SK-N-DZ (cell line): Measurements from ENCODE around the gene TMEM132C.
A peak's percentile ranks its signal among the peaks of the same experiment; 100 is the strongest.

Experiments used
- DNase-seq: peaks from one replicate; pipeline ENCODE4 v3.0.0-alpha.2; 2015; ENCODE audit warnings: low spot score

TMEM132C gene

GRCh38 chr12:128607641-128608040 is 340.7 kb downstream of the TMEM132C start:
- no peak for DNase-seq

GRCh38 chr12:128609861-128610260 is 342.9 kb downstream of the TMEM132C start:
- DNase-seq, result no peak

GRCh38 chr12:128611736-128612135 is 344.8 kb downstream of the TMEM132C start:
- DNase-seq, result no peak

- DNase-seq, result no peak
These were observed 345.3 kb downstream of the TMEM132C start for GRCh38 chr12:128612150-128612850.

GRCh38 chr12:128613837-128614590 is 347.0 kb downstream of the TMEM132C start:
- DNase-seq, result no peak

GRCh38 chr12:128617304-128617833 is 350.4 kb downstream of the TMEM132C start:
- no peak for DNase-seq

GRCh38 chr12:128619263-128619662 is 352.3 kb downstream of the TMEM132C start:
- no peak for DNase-seq

GRCh38 chr12:128621304-128621703 is 354.3 kb downstream of the TMEM132C start:
- no peak for DNase-seq

GRCh38 chr12:128623748-128624147 is 356.8 kb downstream of the TMEM132C start:
- DNase-seq, result no peak

- no peak for DNase-seq
These were observed 359.9 kb downstream of the TMEM132C start for GRCh38 chr12:128626808-128627320.

GRCh38 chr12:128627659-128628058 is 360.7 kb downstream of the TMEM132C start:
- DNase-seq, result no peak

GRCh38 chr12:128629979-128630378 is 363.0 kb downstream of the TMEM132C start:
- no peak for DNase-seq

GRCh38 chr12:128637642-128638606 is 371.0 kb downstream of the TMEM132C start:
- DNase-seq, result no peak

- no peak for DNase-seq
These were observed 372.1 kb downstream of the TMEM132C start for GRCh38 chr12:128639089-128639488.

- DNase-seq, result peak; percentile 41
These were observed 376.2 kb downstream of the TMEM132C start for GRCh38 chr12:128643155-128643554.

- DNase-seq, result no peak
These were observed 377.8 kb downstream of the TMEM132C start for GRCh38 chr12:128644664-128645296.

- DNase-seq, result no peak
These were observed 382.9 kb downstream of the TMEM132C start for GRCh38 chr12:128649902-128650301.

GRCh38 chr12:128652136-128652751 is 385.3 kb downstream of the TMEM132C start:
- no peak for DNase-seq

GRCh38 chr12:128654468-128654867 is 387.5 kb downstream of the TMEM132C start:
- no peak for DNase-seq

- peak; percentile 17 for DNase-seq
These were observed 390.4 kb downstream of the TMEM132C start for GRCh38 chr12:128657378-128657777.
